HG02763 (cell line): ENCODE data around the gene BCS1L.
A peak's percentile ranks its signal among the peaks of the same experiment; 100 is the strongest.
"Not testable (repeated sequence)": the region's sequence is repeated elsewhere in the genome, so short reads cannot be mapped to it uniquely, and the experiment has no call there.

Experiments
- ATAC-seq: cut with Tn5 transposase; IDR thresholded peaks from one replicate; pipeline ENCODE4 v1.9.1; 2021; ENCODE audit warnings: mild to moderate bottlenecking, moderate library complexity; ENCODE audit not compliant: unreplicated experiment

Gene BCS1L

DNA sequence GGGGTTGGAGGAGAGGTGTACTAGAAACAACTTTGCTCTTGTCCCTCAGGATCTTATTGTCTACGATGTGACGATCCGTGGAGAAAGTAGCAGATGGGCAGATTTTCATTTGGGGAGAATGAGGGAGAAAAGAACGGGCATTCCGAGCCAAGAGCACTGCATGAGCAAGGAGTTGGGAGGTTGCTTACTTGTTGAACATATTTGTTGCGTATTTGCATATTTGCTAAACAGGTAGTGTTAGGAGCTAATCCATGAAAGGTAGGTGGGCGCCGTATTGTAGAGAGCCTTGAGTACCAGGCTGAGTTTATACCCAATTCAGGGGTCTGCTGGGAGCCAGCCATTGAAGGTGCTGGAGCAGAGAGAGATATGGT is 490 bp downstream of the BCS1L start:
- no peak for ATAC-seq

DNA sequence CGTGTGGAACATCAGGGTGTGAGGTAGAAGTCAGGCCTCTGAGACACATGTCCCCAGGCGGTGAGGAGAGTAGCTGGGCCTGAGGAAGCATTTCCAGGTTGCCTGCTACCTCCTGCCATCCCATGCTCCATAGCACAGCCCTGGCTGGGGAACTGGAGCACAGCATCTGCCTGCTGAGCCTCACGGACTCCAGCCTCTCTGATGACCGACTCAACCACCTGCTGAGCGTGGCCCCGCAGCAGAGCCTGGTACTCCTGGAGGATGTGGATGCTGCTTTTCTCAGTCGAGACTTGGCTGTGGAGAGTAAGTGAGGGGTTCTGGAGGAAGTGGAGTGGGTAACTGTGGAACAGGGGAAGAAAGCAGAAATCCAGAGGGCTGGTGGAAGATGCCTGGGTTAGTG is 2.9 kb downstream of the BCS1L start:
- no peak for ATAC-seq

DNA sequence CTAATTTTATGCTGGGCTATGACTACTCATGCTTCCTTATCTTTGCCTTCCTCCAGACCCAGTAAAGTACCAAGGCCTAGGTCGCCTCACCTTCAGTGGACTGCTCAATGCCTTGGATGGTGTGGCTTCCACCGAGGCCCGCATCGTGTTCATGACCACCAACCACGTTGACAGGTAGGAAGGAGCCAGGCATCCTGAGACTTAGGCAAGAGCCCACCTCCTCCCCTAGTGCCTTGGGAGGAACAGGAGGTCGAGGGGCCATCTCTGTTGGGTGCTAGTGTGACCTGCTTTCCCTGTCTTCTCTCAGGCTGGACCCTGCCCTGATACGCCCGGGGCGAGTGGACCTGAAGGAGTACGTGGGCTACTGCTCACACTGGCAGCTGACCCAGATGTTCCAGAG is 3.3 kb downstream of the BCS1L start:
- no peak for ATAC-seq

DNA sequence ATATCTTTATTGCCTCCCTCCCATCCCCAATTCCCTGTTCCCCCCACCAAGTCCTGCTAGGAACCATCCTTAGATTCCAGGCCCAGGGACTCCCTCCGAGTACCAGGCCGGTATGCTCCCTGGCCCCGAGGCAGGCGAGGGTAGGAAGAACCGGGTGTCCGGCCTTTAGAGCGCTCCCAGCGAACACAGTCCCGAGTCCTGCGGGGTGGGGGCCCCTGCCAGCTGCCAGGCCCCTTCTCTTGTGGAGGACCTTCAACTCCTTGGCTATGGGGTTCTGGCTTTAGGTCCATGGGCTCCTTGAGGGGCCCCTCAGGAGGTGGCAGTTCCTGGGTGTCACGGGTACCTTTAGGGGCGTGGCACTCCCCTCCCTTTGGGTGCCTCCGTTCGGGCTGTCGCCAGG is 4.4 kb downstream of the BCS1L start:
- no peak for ATAC-seq

DNA sequence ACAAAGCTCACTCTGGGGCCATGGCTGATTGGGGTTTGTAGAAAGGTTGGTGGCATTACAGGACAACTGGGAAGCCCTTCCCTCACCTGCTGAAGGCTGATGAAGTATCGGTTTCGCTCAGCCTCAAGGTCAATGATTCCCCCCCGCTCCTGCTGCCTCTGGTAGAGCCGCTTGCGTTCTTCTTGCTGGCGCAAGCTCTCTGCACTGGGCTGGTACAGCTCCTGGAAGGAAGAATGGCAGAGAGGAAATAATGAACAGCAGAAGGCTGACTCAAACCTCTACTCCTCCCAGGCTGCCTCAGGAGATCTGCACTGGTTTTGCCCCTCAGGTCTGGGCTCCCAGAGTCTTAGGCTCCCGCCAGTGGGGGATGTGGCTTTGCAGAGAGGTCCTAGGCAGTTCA is 5.2 kb downstream of the BCS1L start:
- ATAC-seq = no peak

DNA sequence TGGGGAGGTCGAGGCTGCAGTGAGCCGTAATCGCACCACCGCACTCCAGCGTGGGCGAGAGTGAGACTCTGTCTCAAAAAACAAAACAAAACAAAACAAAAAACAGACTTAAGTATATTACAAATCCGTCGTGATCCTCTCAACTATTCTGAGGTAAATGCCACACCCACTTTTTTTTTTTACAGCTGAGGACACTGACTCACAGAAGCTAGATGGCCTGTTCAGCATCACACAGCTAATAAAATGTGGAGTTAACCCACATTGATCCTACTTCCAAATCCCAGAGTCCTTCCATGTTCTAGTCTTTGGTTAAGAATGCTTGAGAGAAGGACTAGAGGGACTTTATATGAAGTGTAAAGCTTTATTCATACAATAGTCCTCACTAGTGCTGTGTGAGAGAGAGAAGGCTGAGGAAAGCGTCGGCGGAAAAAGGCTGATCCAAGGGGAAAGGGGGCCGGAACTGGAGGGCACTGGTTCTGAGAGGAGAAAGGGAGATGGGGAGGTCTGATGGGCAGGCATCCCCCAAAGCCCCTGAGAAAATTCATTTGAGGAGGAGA is 11.7 kb downstream of the BCS1L start:
- ATAC-seq = no peak

DNA sequence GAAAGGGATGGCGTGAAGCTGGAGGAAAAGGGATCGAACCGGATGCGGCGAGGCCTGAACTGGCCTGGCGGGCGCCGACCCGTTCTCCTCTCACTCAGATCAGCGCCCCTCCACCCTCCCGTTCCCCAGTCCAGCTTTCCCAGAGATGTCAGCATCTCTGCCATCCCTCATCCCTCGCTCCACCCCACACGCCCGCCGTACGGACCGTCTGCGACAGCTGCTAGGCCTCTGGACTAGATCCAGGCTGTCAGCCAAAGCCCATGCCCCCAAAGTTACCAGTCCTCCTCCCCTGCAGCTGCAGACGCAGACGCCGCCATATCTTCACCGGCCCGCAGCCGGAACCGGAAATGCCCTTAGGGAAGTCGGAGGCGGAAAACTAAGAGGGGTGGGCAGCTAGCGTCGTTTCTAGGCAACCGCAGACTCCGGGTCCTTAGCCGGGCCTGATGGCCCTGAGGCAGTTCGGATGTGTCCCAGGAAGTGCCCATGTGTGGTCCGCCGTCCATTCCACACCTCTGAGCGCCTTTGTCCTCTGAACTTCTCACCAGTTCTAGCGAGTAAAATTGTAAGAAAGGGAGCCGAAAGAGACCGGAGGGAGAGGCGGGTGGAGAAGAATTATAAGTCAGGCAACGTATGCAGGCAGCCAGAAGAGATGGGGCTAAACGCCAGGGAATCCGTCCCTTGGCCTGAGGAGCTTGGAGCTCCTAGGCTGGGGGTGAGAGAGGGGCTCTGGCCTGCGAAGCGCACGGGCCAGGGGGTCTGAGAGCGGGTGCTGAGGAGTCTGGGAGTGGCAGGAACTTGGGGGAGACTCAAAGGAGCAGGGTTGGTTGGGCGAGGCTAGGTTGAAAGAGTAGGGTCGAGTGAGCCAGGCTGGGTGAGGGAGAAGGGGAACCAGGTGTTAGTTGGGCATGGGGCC is 12.4 kb downstream of the BCS1L start, which contains the start of the genes RNF25 and STK36:
Gene RNF25 (minus strand): TSS at position 349 of the 913 bp plus-strand sequence. CDS start 32 bp downstream, at position 317.
Gene STK36 (plus strand): TSS at position 433 of the 913 bp plus-strand sequence. CDS start 744 bp downstream, outside the sequence.
- peak; percentile 98 for ATAC-seq

DNA sequence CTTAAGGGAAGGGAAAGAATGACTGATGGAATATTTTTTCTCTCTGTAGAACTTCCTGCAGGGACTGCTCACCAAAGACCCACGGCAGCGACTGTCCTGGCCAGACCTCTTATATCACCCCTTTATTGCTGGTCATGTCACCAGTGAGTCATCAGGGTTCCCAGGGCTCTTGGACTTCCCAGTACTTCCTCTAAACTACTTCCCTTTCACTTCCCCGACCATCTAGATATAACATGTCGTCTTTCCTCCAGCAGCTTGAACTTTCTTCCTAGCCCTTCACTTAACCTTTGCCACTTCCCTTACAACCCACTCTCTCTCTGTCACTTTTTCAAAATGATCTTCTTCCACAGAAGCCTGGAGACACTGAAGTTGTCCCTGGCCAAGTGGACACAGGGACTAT is 19.6 kb downstream of the BCS1L start:
- ATAC-seq = no peak

DNA sequence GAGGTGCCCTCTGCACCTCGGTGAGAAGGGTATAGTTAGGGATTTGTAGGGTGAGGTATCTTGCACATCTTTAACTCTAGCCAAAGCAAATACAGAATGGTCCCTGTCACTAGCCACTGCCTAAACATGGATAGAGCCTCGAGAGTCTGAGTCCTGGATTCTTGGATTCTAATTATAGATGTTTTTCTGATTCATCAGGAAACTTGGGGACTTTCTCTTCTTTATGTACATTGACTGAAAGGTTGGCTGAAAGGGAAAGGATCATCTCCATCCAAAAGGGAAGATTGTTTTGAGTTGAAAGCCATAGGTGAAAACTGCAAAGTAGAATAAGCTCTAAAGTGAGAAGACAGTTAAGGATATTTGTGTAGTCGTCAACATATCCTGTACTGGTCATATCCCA is 20.6 kb downstream of the BCS1L start:
- ATAC-seq = no peak

DNA sequence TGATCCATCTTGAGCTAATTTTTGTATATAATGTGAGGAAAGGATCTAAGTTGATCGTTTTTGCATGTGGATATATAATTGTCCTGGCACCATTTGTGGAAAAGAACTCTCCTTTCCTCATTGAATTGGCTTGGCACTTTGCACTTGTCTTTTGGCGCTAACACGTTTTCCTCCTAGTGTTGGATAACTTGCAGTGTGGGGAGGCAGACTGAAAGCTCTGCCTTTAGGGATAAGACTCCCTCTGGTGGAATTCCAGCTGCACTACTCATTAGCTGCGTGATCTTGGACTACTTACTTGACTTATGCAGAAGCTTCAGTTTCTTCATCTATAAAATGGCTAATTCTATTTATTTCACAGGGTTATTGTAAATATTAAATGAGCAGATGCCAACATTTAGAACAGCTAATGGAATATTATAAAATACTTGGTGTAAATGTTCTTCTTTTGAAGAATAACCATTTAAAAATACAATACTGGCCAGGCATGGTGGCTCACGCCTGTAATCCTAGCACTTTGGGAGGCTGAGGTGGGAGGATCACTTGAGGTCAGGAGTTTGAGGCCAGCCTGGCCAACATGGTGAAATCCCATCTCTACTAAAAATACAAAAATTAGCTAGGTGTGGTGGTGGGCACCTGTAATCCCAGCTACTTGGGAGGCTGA is 28.0 kb downstream of the BCS1L start:
- ATAC-seq = not testable (repeated sequence)

DNA sequence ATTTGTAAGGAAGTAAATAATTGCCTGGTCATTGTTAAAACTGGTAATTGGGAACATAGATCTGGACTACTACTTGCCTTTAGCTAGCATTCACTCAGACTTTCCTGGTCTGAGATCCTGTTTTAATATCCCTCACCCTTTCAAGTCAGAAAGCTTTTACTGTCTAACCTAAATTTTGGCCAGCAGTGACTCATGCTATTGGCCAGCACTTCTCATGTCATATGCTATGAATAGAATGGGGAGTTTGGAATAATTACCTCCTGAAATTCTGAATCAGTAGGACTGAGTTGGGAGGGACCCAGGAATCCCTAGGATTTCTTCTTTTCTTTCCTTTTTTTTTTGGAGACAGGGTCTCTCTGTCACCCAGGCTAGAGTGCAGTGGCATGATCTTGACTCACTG is 31.8 kb downstream of the BCS1L start:
- ATAC-seq = no peak

DNA sequence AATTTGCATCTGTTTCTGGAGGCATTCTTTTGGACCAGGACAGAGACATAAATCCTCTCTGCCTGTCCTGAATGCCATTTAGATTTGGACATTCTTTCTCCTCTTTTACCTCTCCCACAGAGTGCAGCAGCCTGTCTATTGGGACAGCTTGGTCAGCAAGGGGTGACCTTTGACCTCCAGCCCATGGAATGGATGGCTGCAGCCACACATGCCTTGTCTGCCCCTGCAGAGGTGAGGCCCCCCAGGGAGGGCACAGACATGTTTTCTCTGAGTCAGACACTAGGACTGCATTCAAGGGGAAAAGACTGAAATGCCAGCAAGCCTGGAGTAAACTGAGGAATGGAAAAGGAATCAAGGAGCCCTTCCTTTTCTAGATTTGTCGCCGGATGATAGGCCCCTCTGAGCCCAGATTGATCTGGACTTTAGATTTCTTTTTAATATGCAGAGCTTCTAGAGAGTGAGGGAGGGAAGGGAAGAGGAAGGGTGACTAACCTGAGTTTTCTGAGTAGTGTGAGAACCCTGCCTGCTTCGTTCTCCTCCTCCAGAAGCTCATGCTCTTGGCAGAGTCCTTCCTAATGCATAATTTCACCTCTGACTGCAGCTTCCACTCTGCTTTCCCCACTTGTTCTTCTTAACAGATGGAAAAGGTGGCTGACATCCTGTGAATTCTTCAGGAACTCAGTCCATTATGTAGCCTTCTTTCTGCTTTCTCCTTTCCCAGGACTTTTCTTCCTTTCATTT is 35.1 kb downstream of the BCS1L start:
- no peak for ATAC-seq

DNA sequence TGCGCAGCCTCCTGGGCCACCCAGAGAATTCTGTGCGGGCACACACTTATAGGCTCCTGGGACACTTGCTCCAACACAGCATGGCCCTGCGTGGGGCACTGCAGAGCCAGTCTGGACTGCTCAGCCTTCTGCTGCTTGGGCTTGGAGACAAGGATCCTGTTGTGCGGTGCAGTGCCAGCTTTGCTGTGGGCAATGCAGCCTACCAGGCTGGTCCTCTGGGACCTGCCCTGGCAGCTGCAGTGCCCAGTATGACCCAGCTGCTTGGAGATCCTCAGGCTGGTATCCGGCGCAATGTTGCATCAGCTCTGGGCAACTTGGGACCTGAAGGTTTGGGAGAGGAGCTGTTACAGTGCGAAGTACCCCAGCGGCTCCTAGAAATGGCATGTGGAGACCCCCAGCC is 39.4 kb downstream of the BCS1L start:
- ATAC-seq = no peak

DNA sequence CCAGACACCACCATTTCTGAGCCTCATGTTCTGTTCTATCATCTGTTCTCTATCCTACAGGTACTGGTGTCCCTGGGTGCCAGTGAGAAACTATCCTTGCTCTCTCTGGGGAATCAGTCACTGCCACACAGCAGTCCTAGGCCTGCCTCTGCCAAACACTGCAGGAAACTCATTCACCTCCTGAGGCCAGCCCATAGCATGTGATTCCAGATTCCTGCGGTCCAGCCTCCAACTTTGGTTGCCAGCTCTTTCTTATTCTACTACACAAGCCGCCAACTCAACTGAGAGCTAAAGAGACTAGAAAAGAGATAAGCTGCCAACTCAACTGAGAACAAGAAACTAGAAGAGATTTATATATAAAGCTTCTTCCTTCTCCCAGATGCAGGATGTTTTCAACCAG is 42.3 kb downstream of the BCS1L start:
- no peak for ATAC-seq

DNA sequence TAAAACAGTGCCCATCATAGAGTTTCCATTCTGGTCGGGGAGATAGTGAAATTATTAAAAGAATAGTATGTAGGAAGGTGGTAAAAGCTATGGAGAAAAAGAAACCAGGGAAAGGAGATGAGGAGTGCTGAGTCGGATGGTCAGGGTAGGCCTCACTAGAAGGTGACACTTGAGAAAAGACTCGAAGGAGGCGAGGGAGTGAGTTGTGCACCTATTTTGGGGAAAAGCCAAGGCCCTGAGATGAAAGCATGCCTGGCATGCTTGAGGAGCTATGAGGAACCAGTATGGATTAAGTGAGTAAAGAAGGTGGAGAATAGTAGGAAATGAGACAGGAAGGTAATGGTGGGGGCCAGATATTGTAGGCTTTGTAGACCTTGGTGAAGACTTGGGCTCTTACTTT is 43.9 kb downstream of the BCS1L start:
- ATAC-seq = no peak

DNA sequence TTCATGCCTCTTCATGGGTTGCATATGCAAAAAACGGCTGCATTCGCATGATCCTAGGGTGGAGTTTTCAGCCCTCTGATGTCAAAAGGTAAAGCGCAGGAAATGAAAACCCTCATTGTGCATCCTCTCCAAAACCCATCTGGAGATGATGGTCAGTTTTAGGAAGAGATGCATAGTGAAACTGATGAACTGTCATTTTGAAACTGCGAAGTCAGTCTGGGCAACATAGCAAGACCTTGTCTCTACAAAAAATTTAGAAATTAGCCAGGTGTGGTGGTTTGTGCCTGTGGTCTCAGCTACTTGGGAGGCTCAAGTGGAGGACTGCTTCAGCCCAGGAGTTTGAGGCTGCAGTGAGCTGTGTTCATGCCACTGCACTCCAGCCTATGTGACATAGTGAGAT is 48.6 kb downstream of the BCS1L start:
- peak; percentile 34 for ATAC-seq

DNA sequence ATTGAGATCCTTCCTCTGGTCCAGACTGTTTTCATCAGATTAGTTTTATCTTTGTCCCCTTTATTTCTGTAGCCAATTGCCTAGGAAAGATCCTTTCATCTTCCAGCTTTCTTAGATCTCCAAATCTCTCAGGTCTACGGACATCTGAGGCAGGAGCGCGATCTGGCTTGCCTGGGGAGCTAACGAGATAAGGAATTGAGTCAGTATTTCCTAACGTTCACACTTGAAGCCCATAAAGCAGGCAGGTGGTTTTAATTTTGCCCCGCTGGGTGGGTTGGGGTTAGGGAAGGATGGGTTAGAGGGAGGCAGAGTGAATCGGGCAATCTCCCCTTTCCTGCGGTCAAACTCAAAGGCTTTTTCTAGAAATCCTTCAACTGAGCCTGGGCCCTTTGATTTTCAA is 50.4 kb downstream of the BCS1L start:
- no peak for ATAC-seq

DNA sequence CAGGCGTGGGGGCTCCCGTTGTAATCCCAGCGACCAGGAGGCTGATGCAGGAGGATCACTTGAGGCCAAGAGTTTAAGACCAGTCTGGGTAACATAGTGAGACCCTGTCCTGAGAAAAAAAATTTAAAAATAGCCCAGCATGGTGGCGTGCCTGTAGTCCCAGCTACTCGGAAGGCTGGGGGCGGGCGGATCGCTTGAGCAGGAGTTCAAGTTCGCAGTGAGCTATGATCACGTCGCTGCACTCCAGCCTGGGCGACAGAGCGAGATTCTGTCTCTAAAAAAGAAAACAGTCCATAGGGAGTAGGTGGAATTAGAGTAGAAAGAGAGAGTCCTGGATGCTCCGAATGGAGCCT is 50.8 kb downstream of the BCS1L start:
- ATAC-seq = no peak

DNA sequence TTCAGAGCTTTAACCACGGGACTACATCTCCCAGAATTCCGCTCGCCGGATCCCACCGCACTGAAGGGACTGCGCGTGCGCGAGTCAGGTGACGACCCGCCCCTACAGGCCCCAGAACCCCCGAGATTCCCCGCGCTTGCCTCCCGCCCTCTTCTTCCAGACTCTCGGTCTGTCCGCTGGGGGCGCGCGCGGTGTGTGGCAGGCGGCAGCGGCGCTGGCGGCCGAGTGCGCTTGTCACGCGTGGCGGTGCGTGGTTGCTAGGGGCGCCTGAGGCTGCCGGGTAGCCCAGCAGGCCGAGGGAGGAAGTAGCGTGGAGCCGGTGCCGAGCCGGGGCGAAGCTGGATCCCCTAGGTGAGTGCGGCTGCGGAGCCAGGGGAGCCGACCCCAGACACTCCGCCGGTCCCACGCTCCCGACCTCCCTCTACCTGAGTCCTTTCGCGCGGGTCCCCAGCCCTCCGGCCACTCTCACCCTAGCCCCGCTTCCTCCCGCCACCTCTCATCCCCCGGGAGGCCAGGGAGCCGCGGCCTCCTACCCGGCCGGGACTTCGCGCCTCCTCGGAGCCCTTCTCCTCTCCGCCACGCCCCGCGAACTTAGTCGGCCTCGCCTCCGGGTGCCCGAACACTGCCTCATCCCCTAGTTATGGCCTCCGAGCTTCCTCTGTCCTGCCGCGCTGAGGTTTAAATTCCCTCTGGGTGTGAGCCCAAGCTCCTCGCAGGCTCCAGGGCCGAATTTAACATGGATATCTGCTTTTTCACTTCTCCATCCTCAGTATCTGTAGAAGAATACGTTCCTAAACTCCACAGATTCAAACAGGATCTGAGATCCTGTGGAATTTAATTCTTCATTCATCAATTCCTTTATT is 51.4 kb downstream of the BCS1L start, which contains the start of gene TTLL4:
Gene TTLL4 (plus strand): TSS at position 149 of the 863 bp plus-strand sequence. CDS start 26,842 bp downstream, outside the sequence.
- peak; percentile 96 for ATAC-seq

DNA sequence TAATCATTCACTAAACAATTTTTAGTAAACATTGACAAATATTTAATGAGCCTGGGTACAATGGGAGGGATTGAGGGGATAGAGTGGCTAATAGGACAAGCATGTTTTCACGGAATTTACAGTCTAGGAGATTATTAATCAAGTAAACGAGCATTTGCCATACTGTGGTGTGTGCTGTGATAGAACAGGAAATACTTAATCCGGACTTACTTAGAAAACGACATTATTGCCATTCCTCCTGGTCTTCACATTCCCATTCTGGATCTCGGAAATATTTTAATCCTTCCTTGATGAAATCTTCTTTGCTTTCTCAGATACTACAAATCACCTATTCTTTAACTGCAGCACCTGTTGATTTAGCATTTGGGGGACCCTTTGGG is 52.1 kb downstream of the BCS1L start:
- ATAC-seq = no peak
